Gastrocnemius medialis (tissue), 4 donors: Measurements from ENCODE around the gene DUOXA2.

Source experiments
- CTCF ChIP-seq, 5 experiments: fragments of 450-650 bp in 3 of 5; fragments of 200-600 bp in 2 of 5; sonication (generic) in 2 of 5; IDR thresholded peaks in 4 of 5; conservative IDR thresholded peaks in 1 of 5; 1 replicate in 4 of 5; 2 replicates in 1 of 5; pipeline ENCODE4 v1.5.1; 2016 to 2019; ENCODE audit warnings: antibody characterized with exemption in 5 of 5, mild to moderate bottlenecking in 3 of 5, moderate library complexity in 3 of 5
- POLR2A ChIP-seq, 2 donors: fragments of 450-650 bp; IDR thresholded peaks; one replicate each; pipeline ENCODE4 v1.6.1; 2017; ENCODE audit warnings: antibody characterized with exemption in 2 of 2, mild to moderate bottlenecking in 2 of 2, moderate library complexity in 2 of 2

DNA sequence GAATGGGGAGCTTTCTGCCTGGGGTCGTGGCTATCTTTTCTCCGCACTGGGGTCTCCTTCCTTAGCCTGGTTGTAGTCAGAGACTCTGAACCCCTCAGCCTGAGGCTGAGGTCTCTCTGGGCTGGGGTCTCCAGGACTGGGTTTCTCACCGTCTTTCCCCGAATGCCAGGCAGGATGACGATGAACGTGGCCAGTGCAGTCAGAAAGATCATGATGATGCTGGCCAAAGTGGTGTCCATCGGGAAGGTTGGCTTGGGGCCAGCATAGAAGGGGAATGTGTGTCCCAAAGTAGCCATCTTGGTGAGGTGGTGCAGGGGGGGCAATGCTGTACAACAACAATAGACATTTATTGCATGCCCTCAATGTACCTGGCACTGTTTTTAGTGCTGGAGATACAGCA lies 8.6 kb downstream of the DUOXA2 start:
- TF ChIP-seq CTCF (IDR thresholded peaks at IDR 0.05 in 4 of 5, conservative IDR thresholded peaks at IDR 0.05 in 1 of 5) (no peak), POLR2A (IDR thresholded peaks at IDR 0.05) (no peak)
